HEK293 (cell line): ENCODE measurements around the gene SLC36A4.

ENCODE experiments used
- CTCF ChIA-PET: fragments of 350-600 bp; formaldehyde crosslinking; extraction: SDS; loops from one replicate; lab custom pipeline; 2021; ENCODE audit warnings: antibody characterized with exemption; lab: Yijun Ruan, JAX
- POLR2A ChIA-PET: fragments of 300-600 bp; formaldehyde crosslinking; extraction: SDS; loops from one replicate; lab custom pipeline; 2020; ENCODE audit warnings: antibody characterized with exemption, inconsistent platforms; lab: Yijun Ruan, JAX
- H3K27ac ChIP-seq: fragments of 200-500 bp; sonication (Bioruptor generic); 2 replicates; pipeline ENCODE4 v1.5.1; 2014; ENCODE audit warnings: low read depth, low read length, control low read depth, inconsistent platforms; ENCODE audit errors: extremely low read depth
- H3K36me3 ChIP-seq, 2 experiments: fragments of 200-500 bp in 1 of 2; sonication (Bioruptor generic) in 1 of 2; 1 replicate in 1 of 2; 2 replicates in 1 of 2; pipeline ENCODE4 v1.5.1; 2014 to 2017; ENCODE audit warnings: inconsistent platforms in 2 of 2, low read length in 2 of 2; ENCODE audit not compliant: control insufficient read depth in 2 of 2, insufficient read depth in 1 of 2
- H3K4me1 ChIP-seq: fragments of 200-500 bp; sonication (Bioruptor generic); 2 replicates; pipeline ENCODE4 v1.5.1; 2014; ENCODE audit warnings: mild to moderate bottlenecking, low read length, inconsistent platforms; ENCODE audit not compliant: control insufficient read depth, insufficient read depth
- H3K4me3 ChIP-seq: 2 replicates; pipeline ENCODE4 v1.5.1; 2011; ENCODE audit warnings: low read depth, mild to moderate bottlenecking, control low read depth, low read length, moderate library complexity
- H3K9me3 ChIP-seq: fragments of 200-500 bp; sonication (Bioruptor generic); 2 replicates; pipeline ENCODE4 v1.5.1; 2014; ENCODE audit warnings: low read depth, low read length, inconsistent platforms; ENCODE audit not compliant: control insufficient read depth, insufficient read depth
- GLIS2 ChIP-seq: fragments of 450-650 bp; formaldehyde crosslinking; IDR thresholded peaks from 2 replicates; pipeline ENCODE4 v1.5.1; 2016; ENCODE audit warnings: missing biosample characterization, missing genetic modification characterization
- KLF16 ChIP-seq: fragments of 450-650 bp; formaldehyde crosslinking; IDR thresholded peaks from 2 replicates; pipeline ENCODE4 v1.5.1; 2017; ENCODE audit warnings: missing biosample characterization, missing genetic modification characterization
- MZF1 ChIP-seq: fragments of 450-650 bp; formaldehyde crosslinking; IDR thresholded peaks from 2 replicates; pipeline ENCODE4 v1.5.1; 2017; ENCODE audit warnings: missing biosample characterization, missing genetic modification characterization, borderline replicate concordance
- SALL2 ChIP-seq: fragments of 450-650 bp; formaldehyde crosslinking; IDR thresholded peaks from 2 replicates; pipeline ENCODE4 v1.5.0; 2017; ENCODE audit warnings: missing biosample characterization, mild to moderate bottlenecking, missing genetic modification characterization, borderline replicate concordance
- SCRT1 ChIP-seq: fragments of 450-650 bp; formaldehyde crosslinking; IDR thresholded peaks from 2 replicates; pipeline ENCODE4 v1.5.1; 2016; ENCODE audit warnings: missing biosample characterization, missing genetic modification characterization, borderline replicate concordance
- YY1 ChIP-seq: fragments of 450-650 bp; formaldehyde crosslinking; IDR thresholded peaks from 2 replicates; pipeline ENCODE4 v1.5.1; 2018; ENCODE audit warnings: missing biosample characterization, missing genetic modification characterization
- ZBTB44 ChIP-seq: fragments of 450-650 bp; IDR thresholded peaks from 2 replicates; pipeline ENCODE4 v1.5.1; 2018; ENCODE audit warnings: missing biosample characterization, mild to moderate bottlenecking, missing genetic modification characterization
- ZFP37 ChIP-seq: fragments of 450-650 bp; formaldehyde crosslinking; IDR thresholded peaks from 2 replicates; pipeline ENCODE4 v1.5.1; 2016; ENCODE audit warnings: missing biosample characterization, missing genetic modification characterization
- ZNF114 ChIP-seq: fragments of 450-650 bp; formaldehyde crosslinking; IDR thresholded peaks from 2 replicates; pipeline ENCODE4 v1.5.0; 2017; ENCODE audit warnings: missing biosample characterization, missing genetic modification characterization
- ZNF132 ChIP-seq: fragments of 450-650 bp; formaldehyde crosslinking; IDR thresholded peaks from 2 replicates; pipeline ENCODE4 v1.5.1; 2017; ENCODE audit warnings: missing biosample characterization, missing genetic modification characterization, borderline replicate concordance
- ZNF146 ChIP-seq: fragments of 450-650 bp; formaldehyde crosslinking; IDR thresholded peaks from 2 replicates; pipeline ENCODE4 v1.5.1; 2016; ENCODE audit warnings: missing biosample characterization, missing genetic modification characterization
- ZNF184 ChIP-seq: fragments of 450-650 bp; IDR thresholded peaks from 2 replicates; pipeline ENCODE4 v1.5.1; 2018; ENCODE audit warnings: missing biosample characterization, mild to moderate bottlenecking, missing genetic modification characterization
- ZNF211 ChIP-seq: fragments of 450-650 bp; formaldehyde crosslinking; IDR thresholded peaks from 2 replicates; pipeline ENCODE4 v1.5.1; 2016; ENCODE audit warnings: low read depth, missing biosample characterization, missing genetic modification characterization
- ZNF23 ChIP-seq: fragments of 450-650 bp; formaldehyde crosslinking; IDR thresholded peaks from 2 replicates; pipeline ENCODE4 v1.5.1; 2016; ENCODE audit warnings: missing biosample characterization, missing genetic modification characterization, borderline replicate concordance
- ZNF274 ChIP-seq, 2 experiments: fragments of 200-500 bp in 1 of 2; fragments of 450-650 bp in 1 of 2; sonication (Bioruptor generic) in 1 of 2; formaldehyde crosslinking in 1 of 2; IDR thresholded peaks; 2 replicates each; pipeline versions ENCODE4 v1.5.1 to v1.6.1; 2014 to 2016; ENCODE audit warnings: borderline replicate concordance in 1 of 2, inconsistent platforms in 1 of 2, low read length in 1 of 2, missing biosample characterization in 1 of 2, missing genetic modification characterization in 1 of 2
- ZNF302 ChIP-seq: fragments of 450-650 bp; formaldehyde crosslinking; IDR thresholded peaks from 2 replicates; pipeline ENCODE4 v1.5.1; 2016; ENCODE audit warnings: missing biosample characterization, missing genetic modification characterization, low read depth
- ZNF341 ChIP-seq: fragments of 450-650 bp; formaldehyde crosslinking; IDR thresholded peaks from 2 replicates; pipeline ENCODE4; 2016; ENCODE audit warnings: low read depth, missing biosample characterization, missing genetic modification characterization
- ZNF350 ChIP-seq: fragments of 450-650 bp; formaldehyde crosslinking; IDR thresholded peaks from 2 replicates; pipeline ENCODE4 v1.5.0; 2017; ENCODE audit warnings: missing biosample characterization, mild to moderate bottlenecking, missing genetic modification characterization
- ZNF529 ChIP-seq: fragments of 450-650 bp; formaldehyde crosslinking; IDR thresholded peaks from 2 replicates; pipeline ENCODE4 v1.5.1; 2017; ENCODE audit warnings: missing genetic modification characterization, missing biosample characterization; ENCODE audit not compliant: insufficient replicate concordance
- ZNF549 ChIP-seq: fragments of 450-650 bp; IDR thresholded peaks from 2 replicates; pipeline ENCODE4 v1.5.1; 2018; ENCODE audit warnings: missing biosample characterization, missing genetic modification characterization, mild to moderate bottlenecking, inconsistent platforms, moderate library complexity
- ZNF596 ChIP-seq: fragments of 450-650 bp; IDR thresholded peaks from 2 replicates; pipeline ENCODE4 v1.5.0; 2018; ENCODE audit warnings: missing biosample characterization, mild to moderate bottlenecking, missing genetic modification characterization, moderate library complexity
- ZNF654 ChIP-seq: fragments of 450-650 bp; formaldehyde crosslinking; IDR thresholded peaks from 2 replicates; pipeline ENCODE4 v1.5.1; 2016; ENCODE audit warnings: low read depth, missing biosample characterization, missing genetic modification characterization
- ZNF670 ChIP-seq: fragments of 450-650 bp; formaldehyde crosslinking; IDR thresholded peaks from 2 replicates; pipeline ENCODE4 v1.5.1; 2016; ENCODE audit warnings: missing biosample characterization, missing genetic modification characterization, low read depth
- ZSCAN4 ChIP-seq: fragments of 450-650 bp; formaldehyde crosslinking; IDR thresholded peaks from 2 replicates; pipeline ENCODE4 v1.5.1; 2017; ENCODE audit warnings: missing biosample characterization, missing genetic modification characterization

The SLC36A4 gene

GRCh38 chr11:93122535-93123235, 75.1 kb downstream of the SLC36A4 start:
- Histone ChIP-seq H3K27ac (no peak overlapping the region), H3K4me1 (no peaks in the 10 kb centered on the region), H3K36me3 (no peaks in the 10 kb centered on the region), H3K9me3 (no peaks in the 10 kb centered on the region), H3K4me3 (no peak overlapping the region)
- ChIA-PET CTCF (interaction anchor here (0.7 kb wide), 1 partner anchor 745 kb away, joined by 4 read pairs; no protein-coding TSS in a partner anchor), POLR2A (no interaction called here)
- TF ChIP-seq ZBTB44, result no peak
- no peak for TF ChIP-seq SCRT1 (tag by site-specific recombination)
- no peak for TF ChIP-seq ZNF274 (IDR thresholded peaks at IDR 0.05; ENCODE audit: low read length)
- TF ChIP-seq ZNF274 (tag by site-specific recombination; IDR thresholded peaks at IDR 0.05; ENCODE audit: borderline replicate concordance), result no peak
- no peak for TF ChIP-seq ZNF184
- TF ChIP-seq YY1, result no peak
- no peak for TF ChIP-seq ZSCAN4 (tag by site-specific recombination)
- TF ChIP-seq ZNF350 (tag by site-specific recombination), result no peak
- TF ChIP-seq ZFP37, result no peak

GRCh38 chr11:93118276-93118675, 79.5 kb downstream of the SLC36A4 start:
- Histone ChIP-seq H3K36me3 (no peaks in the 10 kb centered on the region), H3K4me1 (no peaks in the 10 kb centered on the region), H3K9me3 (no peaks in the 10 kb centered on the region), H3K4me3 (no peak overlapping the region)
- TF ChIP-seq ZNF549 (tag by site-specific recombination) (no peak), ZNF341 (tag by site-specific recombination) (no peak), ZNF211 (tag by site-specific recombination) (no peak), ZNF670 (tag by site-specific recombination) (no peak), ZNF596 (tag by site-specific recombination) (no peak), GLIS2 (tag by site-specific recombination) (no peak), ZNF146 (tag by site-specific recombination) (no peak), ZNF23 (no peak), ZNF529 (tag by site-specific recombination) (no peak), SALL2 (tag by site-specific recombination) (no peak), KLF16 (no peak), MZF1 (tag by site-specific recombination) (no peak), ZNF132 (tag by site-specific recombination) (no peak), ZNF302 (tag by site-specific recombination) (no peak), ZNF114 (tag by site-specific recombination) (no peak), ZNF654 (tag by site-specific recombination) (no peak)
- TF ChIP-seq, all 188 proteins: peak for 0
- CTCF ChIA-PET, result no interaction called here
- POLR2A ChIA-PET, result no interaction called here
- no peak overlapping the region for H3K27ac ChIP-seq
